ENCODE data around the gene CHAMP1.
"Not testable (repeated sequence)": the region's sequence is repeated elsewhere in the genome, so short reads cannot be mapped to it uniquely, and the experiment has no call there.

The CHAMP1 gene

GRCh38 chr13:114303700-114304327, 10.5 kb upstream of the CHAMP1 start:
- DNase-seq = no peak

- no peak for DNase-seq
Observed at GRCh38 chr13:114304346-114305034, 9.8 kb upstream of the CHAMP1 start.

GRCh38 chr13:114309086-114309485, 5.2 kb upstream of the CHAMP1 start:
- no peak for DNase-seq

- no peak for DNase-seq
Observed at GRCh38 chr13:114309806-114310410, 4.4 kb upstream of the CHAMP1 start.

GRCh38 chr13:114310956-114311355, 3.3 kb upstream of the CHAMP1 start:
- DNase-seq = no peak

- no peak for DNase-seq
Observed at GRCh38 chr13:114311387-114311786, 2.9 kb upstream of the CHAMP1 start.

- no peak for DNase-seq
Observed at GRCh38 chr13:114311908-114312307, 2.4 kb upstream of the CHAMP1 start.

- no peak for DNase-seq
Observed at GRCh38 chr13:114313061-114313860, 1.0 kb upstream of the CHAMP1 start.

- DNase-seq = no peak
Observed at GRCh38 chr13:114315074-114315785, 927 bp downstream of the CHAMP1 start.

GRCh38 chr13:114318624-114319023, 4.3 kb downstream of the CHAMP1 start:
- no peak for DNase-seq

- DNase-seq = no peak
Observed at GRCh38 chr13:114319441-114319913, 5.2 kb downstream of the CHAMP1 start.

GRCh38 chr13:114320065-114320464, 5.8 kb downstream of the CHAMP1 start:
- DNase-seq = no peak

GRCh38 chr13:114321256-114321655, 7.0 kb downstream of the CHAMP1 start:
- DNase-seq = no peak

- DNase-seq = no peak
Observed at GRCh38 chr13:114323349-114323748, 9.0 kb downstream of the CHAMP1 start.

GRCh38 chr13:114324334-114324733, 10.0 kb downstream of the CHAMP1 start:
- DNase-seq = no peak

GRCh38 chr13:114325729-114326128, 11.4 kb downstream of the CHAMP1 start:
- no peak for DNase-seq

GRCh38 chr13:114328034-114328433, 13.7 kb downstream of the CHAMP1 start:
- no peak for DNase-seq

- DNase-seq = no peak
Observed at GRCh38 chr13:114328595-114328994, 14.3 kb downstream of the CHAMP1 start.

- no peak for DNase-seq
Observed at GRCh38 chr13:114330086-114330485, 15.8 kb downstream of the CHAMP1 start.

- not testable (repeated sequence) for DNase-seq
Observed at GRCh38 chr13:114333881-114334280, 19.6 kb downstream of the CHAMP1 start.

- DNase-seq = no peak
Observed at GRCh38 chr13:114334305-114335053, 20.2 kb downstream of the CHAMP1 start.

- not testable (repeated sequence) for DNase-seq
Observed at GRCh38 chr13:114336457-114336856, 22.2 kb downstream of the CHAMP1 start.
